GM21786 (cell line): Measurements from ENCODE around the gene KIAA1217.

ENCODE experiments used
- ATAC-seq: cut with Tn5 transposase; IDR thresholded peaks from one replicate; pipeline ENCODE4 v1.9.1; 2021; ENCODE audit not compliant: unreplicated experiment

KIAA1217 gene

DNA sequence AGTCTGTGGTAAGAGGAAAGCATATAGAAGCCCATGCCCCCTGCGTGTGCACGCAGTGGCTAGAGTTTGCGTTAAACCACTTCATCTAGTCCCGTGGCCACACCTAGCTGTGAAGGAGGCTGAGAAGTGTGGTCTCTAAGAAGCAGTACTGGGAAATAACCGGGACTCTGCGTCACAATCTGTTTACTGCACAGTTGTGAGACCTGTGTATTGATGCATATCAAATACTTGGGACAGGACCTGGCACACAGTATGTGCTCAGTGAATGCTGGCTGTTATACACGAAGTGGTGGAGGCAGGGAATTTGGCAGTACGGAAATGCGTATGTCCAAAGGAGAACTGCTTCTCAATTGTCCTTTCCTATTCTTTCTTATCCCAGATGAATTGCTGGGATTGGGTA lies 365.2 kb downstream of the KIAA1217 start:
- ATAC-seq = no peak

GRCh38 chr10:24574578-24575155 lies 365.7 kb downstream of the KIAA1217 start:
- ATAC-seq = no peak

GRCh38 chr10:24575481-24576002 lies 366.6 kb downstream of the KIAA1217 start:
- ATAC-seq = no peak

- no peak for ATAC-seq
Measured at GRCh38 chr10:24579448-24579847, 370.5 kb downstream of the KIAA1217 start.

- no peak for ATAC-seq
Measured at GRCh38 chr10:24579906-24580305, 371.0 kb downstream of the KIAA1217 start.

GRCh38 chr10:24589265-24589664 lies 380.3 kb downstream of the KIAA1217 start:
- ATAC-seq = no peak

DNA sequence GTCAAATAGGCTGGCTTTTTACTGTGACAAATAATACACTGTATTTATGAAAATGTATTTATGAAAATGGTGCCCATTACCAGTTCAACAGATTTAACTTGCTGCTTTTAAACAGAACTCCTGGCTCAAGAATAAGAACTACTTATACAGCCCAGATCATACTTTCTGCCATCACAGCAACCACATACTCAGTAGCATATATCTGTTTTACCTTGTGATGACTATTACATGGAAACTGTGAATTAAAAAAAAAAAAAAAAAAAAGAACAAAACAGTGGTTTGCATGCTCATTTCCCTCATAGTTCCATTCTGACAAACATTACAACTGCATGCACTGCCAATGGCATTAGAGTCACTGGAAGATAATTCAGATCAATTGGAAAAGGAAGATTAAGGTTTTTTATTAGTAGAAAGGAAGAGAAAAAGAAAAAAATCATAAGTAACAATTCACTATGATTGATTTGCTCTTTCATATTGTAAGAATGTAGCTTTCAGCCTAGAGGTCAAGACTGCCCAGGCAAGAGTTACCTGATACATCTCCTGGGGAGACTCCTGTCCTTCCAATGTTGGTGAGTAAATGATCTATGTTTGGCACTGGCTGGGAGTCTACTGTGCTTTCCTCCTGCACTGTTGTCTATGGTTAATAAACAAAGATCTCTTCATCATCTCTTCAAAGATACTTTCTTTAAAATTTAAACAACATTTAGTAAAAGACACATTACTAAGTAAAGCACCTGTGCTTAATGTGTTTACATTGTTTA lies 381.9 kb downstream of the KIAA1217 start:
- ATAC-seq = no peak

DNA sequence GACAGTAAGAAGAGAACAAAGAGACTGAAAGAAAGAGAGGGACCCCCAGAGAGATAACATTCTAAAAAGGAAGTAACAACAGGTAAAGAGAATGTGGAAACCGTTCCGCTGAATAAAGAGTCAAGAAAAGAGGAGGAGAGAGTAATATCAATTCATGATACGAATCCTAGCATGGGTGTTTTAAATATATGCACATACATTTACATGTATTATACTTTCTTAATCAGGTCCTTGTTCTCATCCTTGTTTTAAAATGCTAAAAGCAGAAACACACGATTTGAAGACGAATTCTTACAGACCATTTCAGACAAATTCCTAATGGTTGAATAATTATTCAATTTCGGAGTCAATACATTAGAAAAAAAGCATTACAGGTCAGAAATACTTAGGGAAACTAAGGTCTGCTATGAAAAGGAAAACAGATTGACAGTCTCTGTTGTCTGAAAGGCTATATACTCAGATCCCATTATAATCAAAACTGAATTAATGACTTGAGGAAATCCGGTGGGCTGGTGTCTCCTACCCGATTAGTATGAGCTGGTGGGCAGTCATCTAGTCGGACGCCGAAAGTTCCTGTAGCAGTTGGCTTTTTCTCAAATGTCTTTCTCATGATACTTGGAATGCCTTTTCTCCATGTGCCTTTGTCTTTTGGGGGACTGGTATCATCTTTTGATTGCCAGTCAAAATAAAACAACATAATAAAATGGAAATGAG lies 387.4 kb downstream of the KIAA1217 start:
- no peak for ATAC-seq

- ATAC-seq = no peak
Measured at GRCh38 chr10:24597426-24597825, 388.5 kb downstream of the KIAA1217 start.
